ENCODE data around the gene ZFAND4. TPM values are rescaled to one million over a fixed set of nuclear protein-coding genes. Genes with fewer than 3 reads are reported as not detected.
A peak's percentile ranks its signal among the peaks of the same experiment; 100 is the strongest.
"Not testable (repeated sequence)": the region's sequence is repeated elsewhere in the genome, so short reads cannot be mapped to it uniquely, and the experiment has no call there.

The ZFAND4 gene
- total and polyA plus RNA-seq, 2 donors (not counting 1 experiment from before 2014, with no cell fraction given), result 2.5 to 9.6 TPM

GRCh38 chr10:45600337-45601253 is 72.0 kb downstream of the ZFAND4 start:
- not testable (repeated sequence) for H3K4me1 ChIP-seq (ENCODE audit: control insufficient read depth, extremely low read depth, insufficient read depth, low read length); H3K36me3 ChIP-seq (ENCODE audit: control insufficient read depth, insufficient read depth, low read length); H3K9ac ChIP-seq (ENCODE audit: insufficient read depth, low read length); H4K20me1 ChIP-seq (ENCODE audit: control insufficient read depth, extremely low read depth, insufficient read depth, low read length); H3K4me2 ChIP-seq (ENCODE audit: extremely low read depth, insufficient read depth, low read length); H3K79me2 ChIP-seq (ENCODE audit: control insufficient read depth, insufficient read depth, low read length); H2AFZ ChIP-seq (ENCODE audit: low read length); H3K27me3 ChIP-seq (ENCODE audit: control insufficient read depth, insufficient read depth, low read length); H3K27ac ChIP-seq (ENCODE audit: insufficient read depth, low read length); H3K9me3 ChIP-seq (ENCODE audit: control insufficient read depth, insufficient read depth, low read depth, low read length); DNase-seq (ENCODE audit: low read depth in 2 of 2)
- TF ChIP-seq EZH2 (IDR thresholded peaks at IDR 0.05; ENCODE audit: low read length, missing control alignments), result peak; percentile 38
- peak overlapping the region in 1 of 4 experiments; percentile 35 for H3K4me3 ChIP-seq (replicated peaks in 1 of 4; ENCODE audit: control extremely low read depth in 1 of 4, insufficient read depth in 1 of 4, low read depth in 3 of 4, low read length in 4 of 4)

- DNase-seq (ENCODE audit: low read depth in 2 of 2), result no peak
- H3K4me3 ChIP-seq (replicated peaks in 1 of 4; ENCODE audit: control extremely low read depth in 1 of 4, insufficient read depth in 1 of 4, low read depth in 3 of 4, low read length in 4 of 4), result no peak overlapping the region
- no peak overlapping the region for H2AFZ ChIP-seq (ENCODE audit: low read length)
- H4K20me1 ChIP-seq (ENCODE audit: control insufficient read depth, extremely low read depth, insufficient read depth, low read length), result no peaks in the 10 kb centered on the region
- no peaks in the 10 kb centered on the region for H3K9me3 ChIP-seq (ENCODE audit: control insufficient read depth, insufficient read depth, low read depth, low read length)
- H3K4me2 ChIP-seq (ENCODE audit: extremely low read depth, insufficient read depth, low read length), result no peak overlapping the region
- no peak overlapping the region for H3K27ac ChIP-seq (ENCODE audit: insufficient read depth, low read length)
- H3K79me2 ChIP-seq (ENCODE audit: control insufficient read depth, insufficient read depth, low read length), result no peaks in the 10 kb centered on the region
- peaks cover 3% of the 10 kb centered on the region for H3K27me3 ChIP-seq (ENCODE audit: control insufficient read depth, insufficient read depth, low read length)
- no peak overlapping the region for H3K9ac ChIP-seq (ENCODE audit: insufficient read depth, low read length)
- H3K36me3 ChIP-seq (ENCODE audit: control insufficient read depth, insufficient read depth, low read length), result no peaks in the 10 kb centered on the region
- TF ChIP-seq EZH2 (IDR thresholded peaks at IDR 0.05; ENCODE audit: low read length, missing control alignments), result no peak
- TF ChIP-seq CTCF (conservative IDR thresholded peaks at IDR 0.05 in 1 of 2, IDR thresholded peaks at IDR 0.05 in 1 of 2; ENCODE audit: low read depth in 1 of 2, low read length in 2 of 2), result no peak
- H3K4me1 ChIP-seq (ENCODE audit: control insufficient read depth, extremely low read depth, insufficient read depth, low read length), result no peaks in the 10 kb centered on the region
These were observed 72.9 kb downstream of the ZFAND4 start for GRCh38 chr10:45599646-45600045.

GRCh38 chr10:45599021-45599603 is 73.5 kb downstream of the ZFAND4 start:
- Histone ChIP-seq H3K79me2 (ENCODE audit: control insufficient read depth, insufficient read depth, low read length) (no peaks in the 10 kb centered on the region), H3K9me3 (ENCODE audit: control insufficient read depth, insufficient read depth, low read depth, low read length) (no peaks in the 10 kb centered on the region), H3K27ac (ENCODE audit: insufficient read depth, low read length) (no peak overlapping the region), H3K4me3 (replicated peaks in 1 of 4; ENCODE audit: control extremely low read depth in 1 of 4, insufficient read depth in 1 of 4, low read depth in 3 of 4, low read length in 4 of 4) (no peak overlapping the region), H3K36me3 (ENCODE audit: control insufficient read depth, insufficient read depth, low read length) (no peaks in the 10 kb centered on the region), H2AFZ (ENCODE audit: low read length) (no peak overlapping the region), H3K4me1 (ENCODE audit: control insufficient read depth, extremely low read depth, insufficient read depth, low read length) (no peaks in the 10 kb centered on the region), H3K9ac (ENCODE audit: insufficient read depth, low read length) (no peak overlapping the region), H3K4me2 (ENCODE audit: extremely low read depth, insufficient read depth, low read length) (no peak overlapping the region), H4K20me1 (ENCODE audit: control insufficient read depth, extremely low read depth, insufficient read depth, low read length) (no peaks in the 10 kb centered on the region), H3K27me3 (ENCODE audit: control insufficient read depth, insufficient read depth, low read length) (peaks cover 3% of the 10 kb centered on the region)
- DNase-seq (ENCODE audit: low read depth in 2 of 2), result no peak
- TF ChIP-seq EZH2 (IDR thresholded peaks at IDR 0.05; ENCODE audit: low read length, missing control alignments) (no peak), CTCF (conservative IDR thresholded peaks at IDR 0.05 in 1 of 2, IDR thresholded peaks at IDR 0.05 in 1 of 2; ENCODE audit: low read depth in 1 of 2, low read length in 2 of 2) (no peak)

All from fibroblast of lung (primary cell).